CD1c-positive myeloid dendritic cell (primary cell): ENCODE results near the gene BAIAP2.

Source experiments
- DNase-seq: peaks from one replicate; pipeline ENCODE4 v3.0.0-alpha.2; 2016; ENCODE audit errors: extremely low spot score

The BAIAP2 gene

GRCh38 chr17:81090361-81091136, 55.6 kb downstream of the BAIAP2 start:
- DNase-seq = peak; percentile 91

DNA sequence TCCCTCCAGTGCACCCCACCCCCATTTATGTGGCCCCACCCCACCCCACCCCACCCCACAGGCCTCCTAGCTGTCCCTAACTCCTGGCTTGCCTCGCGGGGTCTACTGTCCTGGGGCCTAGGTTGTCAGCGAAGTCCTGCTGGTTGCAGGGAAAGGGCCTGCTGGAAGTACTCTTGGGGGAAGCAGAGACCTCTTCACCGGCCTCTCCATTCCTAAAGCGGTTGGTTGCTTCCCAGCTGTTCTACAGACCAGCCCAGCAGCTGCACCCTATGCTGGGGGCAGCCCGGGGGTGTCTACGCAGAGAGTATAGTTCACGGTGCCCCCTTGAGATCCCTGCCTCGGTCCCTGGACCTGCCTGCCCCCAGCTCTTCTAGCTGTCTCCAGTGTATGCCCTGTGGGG, 56.2 kb downstream of the BAIAP2 start:
- no peak for DNase-seq

DNA sequence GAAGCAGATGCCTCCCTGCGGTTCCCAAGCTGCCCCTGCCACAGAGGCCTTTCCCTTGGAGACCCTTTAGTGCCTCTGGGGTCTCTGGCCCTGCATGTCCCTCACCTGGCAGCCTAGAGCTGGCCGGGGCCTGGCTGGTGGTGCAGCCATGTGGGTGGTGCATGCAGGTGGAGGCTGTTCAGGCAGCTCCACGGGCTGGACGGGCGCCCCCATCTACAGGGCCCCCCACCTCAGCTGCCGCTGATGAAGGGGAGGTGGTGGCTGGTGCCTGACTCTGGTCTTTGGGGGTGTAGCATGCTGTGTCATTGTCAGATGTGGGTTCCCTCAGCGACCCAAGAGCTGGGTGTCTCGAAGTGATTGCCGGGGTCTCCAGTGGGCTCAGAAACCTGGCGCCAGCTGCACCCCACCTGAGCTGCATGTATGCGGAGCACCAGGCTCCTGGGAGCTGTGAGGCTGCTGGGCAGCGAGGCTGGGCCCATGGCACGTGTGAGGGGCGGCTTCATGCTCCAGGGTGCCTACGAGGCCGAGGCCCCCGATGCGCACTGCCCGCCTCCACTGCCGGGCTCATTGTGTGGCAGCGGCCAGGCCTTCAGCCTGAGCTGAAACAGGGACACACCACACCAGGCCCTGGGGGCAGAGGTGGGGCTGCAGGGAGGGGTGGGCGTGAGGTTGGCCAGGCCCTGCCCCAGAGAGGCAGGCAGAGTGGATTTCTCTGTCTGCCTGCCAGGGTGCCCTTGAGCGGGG, 57.0 kb downstream of the BAIAP2 start:
- no peak for DNase-seq

DNA sequence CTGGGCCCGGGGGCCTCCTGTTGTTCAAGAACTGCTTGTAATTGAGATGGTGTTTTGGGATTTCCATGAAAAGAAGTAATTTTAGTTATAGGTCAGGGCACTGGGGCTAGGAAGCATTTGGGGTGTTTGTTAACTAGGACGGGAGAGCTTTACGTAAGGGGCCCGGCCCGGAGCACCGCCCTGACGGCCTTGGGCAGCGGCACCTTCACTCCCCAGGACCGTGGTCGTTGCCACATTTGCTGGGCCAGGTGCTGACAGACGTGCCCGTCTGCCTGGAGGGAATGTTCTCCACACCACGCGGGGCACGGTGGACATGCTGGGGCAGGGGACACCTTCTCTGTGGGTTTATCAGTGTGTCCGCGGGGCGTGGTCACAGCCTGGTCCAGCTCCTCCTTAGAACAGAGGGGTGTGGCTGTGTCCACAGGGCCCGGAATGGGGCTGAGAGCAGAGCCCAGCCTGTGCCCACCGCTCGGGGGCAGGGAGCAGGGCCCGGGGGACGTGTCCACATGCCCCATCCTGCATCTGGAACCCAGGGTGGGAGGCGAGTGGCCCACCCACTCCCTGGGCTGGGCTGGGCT, 57.7 kb downstream of the BAIAP2 start:
- DNase-seq = no peak

DNA sequence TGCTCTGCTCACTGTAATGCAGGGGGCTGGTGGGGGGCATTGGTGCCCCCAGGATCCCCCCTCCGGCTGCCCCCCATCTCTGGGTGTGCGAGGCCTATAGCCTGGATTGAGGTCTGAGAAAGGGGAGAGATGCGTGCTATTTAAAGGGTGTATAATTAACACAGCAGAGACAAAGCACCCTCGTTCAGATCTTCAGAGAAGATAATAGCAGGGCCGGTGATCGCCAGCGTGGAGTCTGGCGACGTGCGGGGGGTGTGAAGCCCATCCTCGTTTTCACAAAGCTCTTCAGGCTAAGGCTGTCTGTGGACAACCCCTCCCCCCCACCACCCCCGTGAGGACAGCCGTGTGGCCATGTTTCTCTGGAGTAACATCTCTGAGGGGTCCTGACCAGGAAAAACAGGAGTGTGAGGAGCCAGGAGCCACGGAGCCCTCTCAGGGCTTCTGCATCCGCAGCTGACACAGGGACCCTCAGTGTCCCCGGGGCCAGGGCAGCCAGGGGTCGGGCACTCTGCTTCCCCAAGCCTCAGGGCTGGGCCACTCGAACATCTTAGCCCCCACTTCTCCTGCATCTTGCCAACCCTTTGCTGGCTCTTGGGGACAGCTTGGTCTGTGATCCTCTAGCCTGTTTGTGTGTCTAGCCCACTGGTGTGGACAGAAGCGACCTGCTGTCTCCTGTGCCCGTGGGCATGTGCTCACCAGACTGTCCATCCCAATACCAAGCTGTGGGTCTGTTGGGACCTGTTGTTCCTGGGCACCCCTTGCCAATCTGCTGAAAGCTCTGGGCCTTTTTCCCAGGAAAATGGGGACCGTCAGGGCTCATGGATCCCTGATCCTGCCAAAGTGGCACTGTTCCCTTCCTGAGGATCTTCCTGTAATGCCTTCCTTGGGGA, 58.9 kb downstream of the BAIAP2 start:
- no peak for DNase-seq

DNA sequence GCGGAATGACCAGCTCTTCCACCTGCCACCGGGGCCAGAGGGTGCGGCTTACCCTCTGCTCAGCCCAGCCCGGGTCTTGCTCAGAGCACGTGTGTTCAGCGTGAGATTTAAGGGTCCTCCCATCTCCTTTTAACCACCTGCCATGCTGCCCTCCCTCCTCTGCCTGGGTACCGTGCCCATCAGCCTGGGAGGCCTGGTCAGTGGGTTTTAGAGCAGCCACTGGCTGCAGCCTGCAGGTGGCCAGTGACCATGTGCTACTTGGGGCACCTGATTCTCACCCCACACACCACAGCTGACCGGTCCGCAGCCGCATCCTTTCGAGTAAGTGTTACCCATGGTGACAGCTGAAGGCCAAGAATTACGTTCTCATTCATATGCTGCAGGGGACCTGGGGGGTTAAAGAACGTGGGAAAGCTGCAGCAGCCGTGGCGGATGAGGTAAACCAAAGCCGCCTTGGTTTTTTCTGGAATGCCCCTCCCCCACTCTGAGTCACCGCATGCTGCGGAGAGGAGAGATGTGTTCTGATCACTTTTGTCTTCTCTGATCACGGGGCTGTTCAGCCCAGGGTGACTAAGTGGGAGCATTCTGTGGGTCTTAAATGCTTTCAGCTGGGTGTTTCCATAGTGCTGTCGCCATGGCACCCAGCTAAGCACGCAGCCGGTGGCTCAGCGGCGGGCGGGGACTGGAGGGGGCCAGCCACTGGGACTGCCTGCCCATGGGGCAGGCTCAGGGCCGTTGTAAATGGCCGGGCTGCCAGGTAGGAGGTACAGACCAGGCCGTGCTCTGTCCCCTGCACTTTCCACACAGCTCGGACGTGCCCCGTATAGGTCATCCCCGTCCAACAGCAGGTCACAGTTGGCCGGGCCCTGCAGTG, 59.8 kb downstream of the BAIAP2 start:
- DNase-seq = peak; percentile 90

DNA sequence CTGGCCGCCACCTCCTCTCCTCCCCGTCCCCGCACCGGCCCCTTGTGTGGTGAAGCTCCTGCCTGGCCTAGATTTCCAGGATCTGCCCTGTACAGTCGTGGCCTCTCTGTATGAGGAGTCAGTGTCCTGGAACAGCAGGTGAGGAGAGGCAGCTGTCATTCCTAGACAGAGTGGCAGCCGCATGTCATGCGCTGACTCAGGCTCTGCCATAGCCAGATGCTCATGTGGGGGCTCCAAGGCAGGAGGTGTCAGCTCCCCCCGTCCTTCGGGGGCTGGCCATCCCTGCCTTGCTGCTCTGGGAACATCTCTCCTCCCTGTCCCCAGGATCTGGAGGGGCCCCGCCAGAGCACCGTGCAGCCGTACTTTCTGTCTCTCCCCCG, 60.4 kb downstream of the BAIAP2 start:
- DNase-seq = no peak

DNA sequence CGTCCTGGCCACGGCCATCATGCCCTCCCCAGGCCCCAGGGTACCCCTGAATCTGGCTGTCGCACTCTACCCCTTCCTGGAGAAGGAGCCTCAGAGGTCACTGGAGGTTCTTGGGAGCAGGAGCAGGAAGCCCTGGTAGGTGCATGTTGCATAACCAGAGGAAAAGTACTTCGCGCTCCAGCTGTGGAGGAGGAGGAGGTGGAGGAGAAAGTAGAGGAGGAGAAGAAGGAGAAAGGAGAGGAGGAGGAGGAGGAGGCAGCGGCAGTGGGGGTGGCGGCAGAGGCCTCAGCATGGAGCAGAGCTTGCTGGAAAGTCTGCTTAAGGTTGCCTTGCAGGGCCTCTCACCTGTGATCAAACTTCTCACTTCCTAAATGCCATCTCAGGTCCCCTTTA, 61.8 kb downstream of the BAIAP2 start:
- peak; percentile 14 for DNase-seq

DNA sequence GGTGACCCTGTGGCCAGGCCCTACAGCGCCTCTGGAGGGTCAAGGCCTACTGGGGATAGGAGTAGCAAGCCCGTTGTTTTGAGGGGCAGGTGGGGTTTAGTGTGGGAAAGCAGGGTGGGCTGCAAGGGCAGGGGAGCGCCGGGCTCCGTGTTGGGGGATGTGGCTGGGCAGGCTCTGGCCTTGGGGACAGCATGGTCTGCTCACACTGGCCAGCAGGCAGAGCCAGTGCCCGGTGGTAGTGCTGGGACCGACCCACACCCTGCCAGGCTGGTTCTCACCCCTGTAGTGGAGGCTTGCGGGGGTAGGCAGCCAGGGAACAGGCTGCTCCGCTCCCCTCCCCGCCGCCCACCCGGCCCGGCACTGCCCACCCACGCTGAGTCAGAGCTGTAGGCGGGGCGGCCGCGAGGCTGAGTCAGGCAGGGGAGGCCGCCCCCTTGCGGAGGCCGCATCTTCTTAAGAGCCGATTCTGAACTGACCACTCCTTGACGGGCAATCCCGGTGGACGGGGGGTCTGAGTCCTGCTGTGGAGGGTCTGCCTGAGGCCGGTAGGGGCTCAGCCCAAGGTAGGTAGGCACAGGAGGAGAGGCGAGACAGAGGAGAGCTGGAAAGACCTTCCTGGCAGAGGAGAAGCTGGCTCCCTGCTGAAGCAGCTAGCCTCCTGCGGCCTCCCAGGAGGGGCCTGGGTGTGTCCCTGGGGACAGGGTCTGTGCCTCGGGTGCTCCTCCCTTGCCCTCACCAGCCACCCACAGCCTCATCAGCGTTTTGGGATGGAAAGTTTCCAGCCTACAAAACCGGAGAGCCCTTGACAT, 62.4 kb downstream of the BAIAP2 start:
- DNase-seq = peak; percentile 87

DNA sequence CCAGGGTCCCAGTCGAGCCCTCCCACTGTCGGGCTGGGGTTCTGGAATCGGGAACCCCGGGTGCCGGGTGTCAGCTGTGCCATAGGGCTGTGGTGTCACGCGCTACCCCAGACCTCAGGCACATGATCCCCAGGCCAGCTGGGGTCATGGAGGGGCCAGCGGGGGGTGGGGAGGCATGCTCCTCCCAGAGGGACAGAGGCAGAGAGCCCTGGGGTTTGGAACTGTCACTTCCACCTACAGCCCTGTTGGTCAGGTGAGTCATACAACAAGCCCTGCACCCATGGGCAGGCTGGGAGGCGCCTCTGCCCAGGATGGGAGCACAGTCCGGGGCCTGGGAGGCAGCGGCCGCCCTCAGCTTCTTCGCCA, 63.0 kb downstream of the BAIAP2 start:
- DNase-seq = peak; percentile 94

DNA sequence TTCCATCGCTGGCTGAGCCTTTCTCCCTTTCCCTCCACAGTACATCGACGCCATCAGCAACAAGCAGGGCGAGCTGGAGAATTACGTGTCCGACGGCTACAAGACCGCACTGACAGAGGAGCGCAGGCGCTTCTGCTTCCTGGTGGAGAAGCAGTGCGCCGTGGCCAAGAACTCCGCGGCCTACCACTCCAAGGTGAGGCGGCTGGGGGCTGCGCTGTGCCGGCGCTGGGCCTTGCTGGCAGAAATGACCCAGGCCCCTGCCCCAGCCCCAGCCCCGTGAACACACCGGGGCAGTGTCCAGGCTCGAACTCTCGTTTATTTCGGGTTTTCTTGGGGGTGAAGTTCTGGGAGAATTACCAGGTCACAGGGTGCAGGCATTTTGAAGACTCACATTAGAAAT, 64.9 kb downstream of the BAIAP2 start:
- DNase-seq = no peak

GRCh38 chr17:81100668-81101067, 65.7 kb downstream of the BAIAP2 start:
- DNase-seq = no peak

DNA sequence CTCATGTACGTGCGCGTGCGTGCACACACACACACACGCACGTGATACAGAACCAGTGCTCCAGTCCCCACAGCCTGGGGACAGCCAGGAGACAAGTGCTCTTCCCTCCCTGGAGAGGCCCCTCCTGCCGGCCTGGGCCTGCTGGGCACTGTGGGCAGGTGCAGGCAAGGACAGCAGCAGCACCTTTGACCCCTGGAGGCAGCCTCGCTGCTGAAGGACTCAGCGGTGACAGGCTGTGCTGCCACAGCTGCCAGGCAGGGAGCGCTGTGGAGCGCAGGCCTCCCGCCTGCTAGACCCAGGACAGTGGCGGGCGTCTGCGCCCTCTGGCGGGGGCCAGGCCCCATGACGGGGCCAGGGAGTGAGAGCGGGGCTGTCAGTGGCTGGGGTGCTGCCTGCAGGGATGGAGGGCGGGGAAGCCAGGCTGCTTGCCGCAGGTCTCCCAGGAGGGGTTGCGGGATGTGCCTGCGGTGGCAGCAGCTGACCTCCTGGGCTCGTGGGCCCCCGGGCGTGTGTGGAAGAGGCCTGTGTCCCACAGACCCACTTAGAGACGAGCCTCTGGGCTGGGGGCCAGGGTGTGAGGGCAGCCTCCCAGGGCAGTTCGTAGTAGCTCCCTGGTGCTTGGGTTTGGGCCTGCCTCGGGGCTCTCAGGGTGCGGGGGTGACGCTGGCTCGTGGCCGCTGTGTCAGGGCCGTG, 66.8 kb downstream of the BAIAP2 start:
- peak; percentile 94 for DNase-seq

DNA sequence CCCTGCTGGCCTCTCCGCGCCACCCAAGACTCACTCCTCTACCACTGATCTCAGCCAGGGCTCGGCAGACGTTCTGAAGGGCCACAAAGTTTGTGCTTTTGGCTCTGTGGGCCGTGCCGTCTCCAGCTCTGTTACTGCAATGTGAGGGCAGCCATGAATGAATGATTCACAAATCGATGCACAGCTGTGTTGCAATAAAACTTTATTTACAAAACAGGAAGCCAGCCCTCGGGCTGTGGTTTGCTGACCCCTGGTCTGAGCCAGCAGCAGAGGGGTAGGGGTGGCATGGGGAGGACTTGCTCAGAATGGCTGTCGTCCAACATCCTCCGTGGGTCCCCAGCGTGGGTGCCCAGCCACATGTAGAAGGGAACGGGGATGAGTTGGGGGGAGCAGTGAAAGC, 67.4 kb downstream of the BAIAP2 start:
- DNase-seq = peak; percentile 20

- no peak for DNase-seq
These were observed 67.9 kb downstream of the BAIAP2 start for GRCh38 chr17:81102869-81103268.

- no peak for DNase-seq
These were observed 68.4 kb downstream of the BAIAP2 start for GRCh38 chr17:81103379-81103778.

DNA sequence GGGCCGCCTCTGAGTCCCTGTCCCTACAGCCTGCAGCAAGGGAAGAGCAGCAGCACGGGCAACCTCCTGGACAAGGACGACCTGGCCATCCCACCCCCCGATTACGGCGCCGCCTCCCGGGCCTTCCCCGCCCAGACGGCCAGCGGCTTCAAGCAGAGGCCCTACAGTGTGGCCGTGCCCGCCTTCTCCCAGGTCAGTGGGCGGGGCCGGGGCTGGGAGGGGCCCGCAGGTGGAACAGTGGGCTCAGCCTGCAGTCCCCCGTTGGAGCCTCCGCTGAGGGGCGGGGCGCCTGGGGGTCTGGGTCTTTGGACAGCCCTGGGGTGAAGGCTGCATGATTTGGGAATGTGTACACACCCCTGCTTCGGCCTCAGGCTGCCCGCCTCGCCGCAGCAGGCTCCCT, 71.8 kb downstream of the BAIAP2 start:
- DNase-seq = no peak

- no peak for DNase-seq
These were observed 73.3 kb downstream of the BAIAP2 start for GRCh38 chr17:81108220-81108619.

GRCh38 chr17:81109957-81110356, 75.0 kb downstream of the BAIAP2 start:
- no peak for DNase-seq
